HG03565 (cell line): ENCODE results near the gene CD34.
A peak's percentile ranks its signal among the peaks of the same experiment; 100 is the strongest.

Experiments
- ATAC-seq: cut with Tn5 transposase; IDR thresholded peaks from one replicate; pipeline ENCODE4 v1.9.1; 2021; ENCODE audit warnings: mild to moderate bottlenecking, moderate library complexity; ENCODE audit not compliant: unreplicated experiment

Gene CD34

DNA sequence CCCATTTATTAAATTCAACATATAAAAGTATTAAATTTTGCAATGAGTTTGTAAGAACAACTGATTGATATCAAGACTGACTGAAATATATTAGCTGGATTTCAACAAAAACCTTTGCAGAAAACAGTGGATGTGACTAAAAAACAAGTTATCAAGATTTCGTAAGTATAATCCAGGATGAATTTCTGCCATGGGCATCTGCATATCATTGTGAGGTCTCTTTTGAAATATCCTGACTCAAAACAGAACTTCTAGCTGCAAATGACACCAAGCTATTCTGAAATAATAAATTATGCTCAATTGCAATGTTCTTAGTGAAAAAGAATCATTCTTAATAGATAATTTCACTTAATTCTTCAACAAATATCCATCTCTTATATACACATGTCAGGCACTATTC is 52.6 kb downstream of the CD34 start:
- no peak for ATAC-seq

DNA sequence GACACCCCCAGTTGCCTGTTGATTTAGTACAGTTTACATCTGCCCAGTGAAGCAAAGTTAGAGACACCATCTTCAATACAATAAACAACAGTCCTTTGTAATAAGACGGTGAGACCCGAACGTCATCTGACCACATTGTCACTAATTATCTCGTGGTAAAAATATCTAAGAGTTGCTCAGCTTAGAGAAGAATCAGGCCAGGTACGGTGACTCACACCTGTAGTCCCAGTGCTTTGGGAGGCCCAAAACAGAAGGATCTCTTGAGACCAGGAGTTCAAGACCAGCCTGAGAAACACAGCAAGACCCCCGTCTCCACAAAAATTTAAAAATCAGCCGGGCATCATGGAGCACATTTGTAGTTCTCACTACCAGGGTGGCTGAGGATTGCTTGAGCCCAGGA is 53.5 kb downstream of the CD34 start:
- ATAC-seq = no peak

DNA sequence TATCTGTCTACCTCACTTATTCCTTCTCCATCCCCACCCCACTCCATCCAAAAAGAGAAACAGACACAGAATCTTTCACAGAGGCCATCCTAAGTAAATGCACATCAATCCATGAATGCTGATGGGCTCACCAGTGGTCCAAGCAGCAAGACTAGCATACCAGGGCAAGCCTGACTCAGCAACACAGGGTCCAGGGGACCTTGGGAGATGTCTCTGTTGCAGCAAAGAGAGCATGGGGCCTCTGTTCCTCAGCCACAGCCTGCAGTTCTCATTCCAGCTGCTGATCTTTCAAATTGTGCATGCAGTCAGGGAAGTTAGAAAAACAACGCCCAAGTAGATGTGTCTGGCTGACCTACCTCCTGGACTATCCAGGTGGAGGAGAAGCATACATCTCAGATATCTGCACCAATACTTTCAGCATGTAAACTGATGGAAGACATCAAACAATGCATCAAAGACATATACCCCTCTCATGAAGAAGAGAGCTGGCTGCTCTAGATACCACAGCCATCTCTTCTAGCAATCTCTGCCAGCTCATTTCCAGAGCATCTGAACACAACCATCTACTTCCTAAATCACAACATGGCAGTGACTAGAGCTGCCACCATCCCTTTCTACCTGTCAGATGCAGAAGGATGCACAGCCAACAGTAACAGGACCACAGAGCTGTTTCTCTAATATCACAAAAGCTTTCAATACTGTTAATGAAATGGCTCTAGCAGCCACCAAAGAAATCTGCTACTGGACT is 54.5 kb downstream of the CD34 start:
- ATAC-seq = no peak

DNA sequence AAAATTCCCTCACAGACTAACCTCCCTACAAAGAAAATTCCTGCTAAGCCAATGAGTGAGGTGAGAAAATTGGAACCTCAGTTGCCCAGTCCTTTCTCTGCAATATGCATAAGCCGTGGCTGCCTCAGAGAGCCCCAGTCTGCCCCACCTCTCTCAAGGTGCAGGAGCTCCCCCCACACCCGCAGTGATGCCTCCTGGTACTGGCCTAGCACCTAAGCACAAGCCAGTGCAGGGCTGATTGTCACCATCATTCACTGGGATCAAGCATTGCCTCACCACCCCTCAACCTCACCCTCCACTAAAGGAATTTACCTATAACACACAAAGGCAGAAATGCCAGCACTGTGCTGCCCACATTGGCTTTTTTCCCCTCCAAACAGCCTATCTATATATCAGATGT is 56.9 kb downstream of the CD34 start:
- no peak for ATAC-seq

DNA sequence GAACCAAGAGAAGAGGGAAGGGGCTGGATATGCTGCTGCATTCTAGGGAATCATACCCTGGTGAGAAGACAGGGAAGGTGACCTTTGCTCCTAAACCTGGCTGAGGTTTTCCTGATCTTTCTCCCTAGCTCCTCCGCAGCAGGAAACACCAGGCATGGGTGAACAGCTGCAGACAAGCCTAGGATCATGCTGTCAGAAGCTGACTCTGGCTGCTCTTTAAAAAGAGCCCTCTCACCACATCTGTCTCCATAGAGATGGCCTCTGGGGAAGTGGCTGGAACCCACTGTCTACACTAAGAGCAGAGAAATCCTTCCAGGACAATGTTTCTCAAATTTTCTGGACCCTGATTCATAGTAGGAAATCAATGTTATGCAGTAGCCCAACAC is 57.6 kb downstream of the CD34 start:
- no peak for ATAC-seq

DNA sequence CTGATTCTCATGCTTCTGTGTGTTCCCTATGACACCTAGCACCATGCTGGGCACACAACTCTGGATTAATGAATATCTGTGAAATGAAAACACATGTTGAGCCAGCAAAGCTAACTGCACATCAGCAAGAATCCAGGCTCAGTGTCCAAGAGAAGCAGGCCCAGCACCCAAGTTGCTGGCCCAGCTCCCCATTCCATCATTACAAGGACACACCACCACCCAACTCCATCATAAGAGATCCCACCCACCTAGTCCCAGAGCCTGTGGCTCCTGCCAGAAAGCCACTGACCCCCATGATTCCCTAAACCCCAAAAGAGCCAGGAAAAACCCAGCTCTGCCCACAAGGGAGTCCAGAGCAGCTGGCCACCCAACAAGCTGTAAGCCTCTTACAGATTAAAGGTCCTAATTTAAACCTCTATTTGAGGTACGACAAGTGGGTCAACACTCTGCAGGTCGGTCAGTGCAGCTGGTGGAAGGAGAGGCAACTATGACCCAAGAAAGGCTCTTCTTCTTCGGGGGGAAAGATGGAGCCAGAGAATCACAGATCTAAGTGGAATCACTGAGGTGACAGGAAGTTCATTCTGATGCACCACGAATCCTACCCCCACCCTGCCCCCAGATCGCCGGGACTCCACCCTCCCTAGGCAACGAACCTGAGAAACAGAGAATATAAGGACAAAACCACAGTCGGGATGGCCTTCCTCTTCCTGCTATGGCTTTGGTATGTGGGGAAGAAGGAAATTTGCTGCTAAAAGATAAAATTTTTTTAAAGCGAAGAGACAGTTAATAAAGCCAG is 58.2 kb downstream of the CD34 start:
- ATAC-seq = no peak

DNA sequence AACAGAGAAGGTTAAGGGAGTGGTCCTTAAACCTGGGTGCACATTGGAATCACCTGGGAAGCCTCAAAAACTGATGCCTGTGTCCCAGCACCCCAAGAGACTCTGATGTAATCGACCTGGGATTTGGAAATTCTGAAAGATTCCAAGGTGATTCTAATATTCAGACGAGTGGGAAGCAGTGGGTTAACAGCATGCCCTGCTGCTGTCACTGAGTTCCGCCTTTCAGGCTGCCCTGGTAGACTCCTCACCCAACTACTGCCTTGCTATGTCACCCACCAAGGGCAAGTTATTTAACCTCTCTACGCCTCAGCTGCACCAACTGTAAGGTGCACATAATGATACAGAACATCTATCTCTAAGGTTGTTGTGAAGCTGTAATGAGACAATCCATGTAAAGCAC is 59.2 kb downstream of the CD34 start:
- no peak for ATAC-seq

DNA sequence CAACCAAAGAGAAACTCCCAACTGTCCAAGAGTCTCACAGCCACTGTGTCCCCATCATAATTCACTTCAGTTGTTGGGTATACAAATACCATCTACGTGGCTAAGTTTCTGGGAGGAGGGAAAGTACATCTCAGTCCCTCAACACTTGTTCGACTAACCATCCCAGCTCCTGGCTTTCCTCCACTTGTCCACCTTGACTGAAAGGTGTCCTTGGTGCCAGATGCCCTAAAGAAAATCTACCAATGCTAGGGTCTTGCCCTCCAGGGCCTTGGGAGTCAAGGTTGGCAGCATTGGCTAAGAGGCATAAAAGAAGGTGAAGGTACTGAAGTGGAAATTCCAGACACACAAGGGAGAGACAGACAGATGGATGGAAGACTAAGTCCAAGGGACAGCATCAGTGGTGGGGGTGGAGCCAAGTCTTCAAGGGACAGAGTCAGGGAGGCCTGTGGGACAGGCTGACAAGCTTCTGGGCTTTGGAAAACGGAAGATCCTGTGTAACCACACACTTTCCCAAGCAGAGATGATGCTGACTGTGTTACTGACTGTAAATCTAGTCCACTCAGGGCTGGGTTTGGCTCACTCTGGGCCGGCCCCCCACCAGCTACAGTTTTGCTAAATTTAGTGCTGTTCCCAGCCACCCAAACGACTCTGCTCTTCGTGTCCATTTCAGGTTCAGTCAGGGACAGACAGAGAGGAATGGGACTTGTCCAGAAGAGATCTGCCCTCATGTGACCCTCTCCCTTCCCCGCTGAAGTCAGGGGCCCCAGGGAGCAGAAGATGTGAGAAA is 60.1 kb downstream of the CD34 start:
- no peak for ATAC-seq

DNA sequence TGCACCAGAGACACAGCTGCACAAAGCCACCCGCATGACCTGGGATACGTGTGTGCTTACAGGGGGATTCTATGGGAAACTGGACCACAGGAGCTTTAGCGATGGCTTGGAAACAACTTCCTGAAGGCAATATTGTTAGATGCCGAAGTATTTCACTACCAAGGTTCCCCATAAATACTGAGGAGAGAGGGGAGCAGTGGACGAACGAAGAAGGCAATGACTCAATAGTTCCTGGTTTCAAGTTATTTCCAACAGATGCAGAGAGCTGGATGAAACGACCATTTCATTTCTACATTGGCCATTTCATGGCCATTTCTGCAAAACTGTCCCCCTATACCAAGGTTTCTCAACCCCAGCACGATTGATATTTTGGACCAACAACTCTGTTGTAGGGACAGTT is 61.3 kb downstream of the CD34 start:
- ATAC-seq = no peak

DNA sequence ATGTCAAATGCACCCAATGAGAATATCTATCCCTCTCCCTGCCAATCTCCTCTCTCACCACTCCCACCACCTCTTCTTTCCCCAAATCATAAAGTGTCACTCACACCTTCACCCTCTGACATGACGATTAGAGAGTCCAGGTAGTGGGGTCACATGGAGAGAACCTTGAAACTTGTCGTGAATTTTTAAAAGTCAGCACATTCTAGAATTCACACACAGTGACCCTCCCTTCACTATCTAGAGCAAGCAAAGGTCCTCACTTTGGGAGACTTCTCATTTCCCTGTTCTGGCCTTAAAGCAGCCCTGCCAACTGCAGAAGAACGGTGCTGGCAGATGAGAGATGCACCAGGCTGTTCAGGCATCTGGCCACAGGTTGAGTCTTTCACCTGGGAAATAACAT is 61.9 kb downstream of the CD34 start:
- ATAC-seq = no peak

DNA sequence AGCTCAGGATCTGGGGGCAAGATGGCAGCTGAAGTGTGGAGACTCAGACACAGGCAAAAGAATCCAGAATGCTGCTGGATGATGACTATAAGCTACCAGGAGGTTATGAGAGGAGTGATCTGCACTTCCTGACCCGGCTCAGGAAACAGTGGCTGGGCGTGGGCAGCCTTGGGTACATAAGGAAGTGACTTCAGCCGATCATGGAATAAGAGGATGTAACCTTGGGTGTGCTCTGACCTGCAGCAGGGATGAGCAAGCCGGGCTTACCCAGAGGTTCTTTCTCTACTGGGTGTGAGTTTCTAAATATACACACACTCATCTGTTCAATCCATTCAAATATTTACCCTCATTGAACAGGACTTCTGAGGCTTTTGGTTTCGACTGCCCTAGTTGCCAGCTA is 62.7 kb downstream of the CD34 start:
- peak; percentile 48 for ATAC-seq

DNA sequence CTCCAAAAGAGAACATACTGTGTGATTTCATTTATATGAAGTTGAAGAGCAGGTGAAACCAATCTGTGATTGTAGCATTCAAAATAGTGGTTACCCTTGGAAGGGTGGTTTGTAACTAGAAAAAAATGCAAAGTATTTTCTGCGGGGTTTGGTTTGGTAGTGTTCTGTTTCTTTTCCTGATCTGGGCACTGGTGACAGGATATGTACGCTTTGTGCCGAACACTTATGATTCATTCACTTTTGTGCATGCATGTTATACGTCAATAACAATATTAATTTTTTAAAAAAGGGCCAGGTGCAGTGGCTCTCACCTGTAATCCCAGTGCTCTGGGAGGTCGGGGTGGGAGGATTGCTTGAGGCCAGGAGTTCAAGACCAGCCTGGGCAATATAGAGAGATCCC is 63.8 kb downstream of the CD34 start:
- no peak for ATAC-seq

DNA sequence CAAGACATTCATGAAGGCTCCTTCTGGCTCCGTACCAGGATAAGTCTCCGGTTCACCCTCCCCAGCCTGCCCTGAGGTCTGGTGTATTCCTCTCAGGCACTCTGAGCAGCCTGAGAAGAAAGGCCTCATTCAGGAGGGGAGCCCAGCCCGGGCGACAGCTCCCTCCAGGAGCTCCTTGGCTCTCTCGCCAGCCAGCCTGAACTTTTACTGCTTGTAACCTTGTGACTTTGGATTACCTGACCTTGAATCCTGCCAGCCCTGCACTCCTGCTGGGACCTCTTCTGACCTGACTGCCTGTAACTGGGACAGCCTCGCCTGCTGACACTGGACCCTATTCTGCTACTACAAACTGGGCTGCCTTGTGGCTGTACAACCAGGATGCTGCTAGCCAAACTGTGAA is 65.8 kb downstream of the CD34 start:
- no peak for ATAC-seq

DNA sequence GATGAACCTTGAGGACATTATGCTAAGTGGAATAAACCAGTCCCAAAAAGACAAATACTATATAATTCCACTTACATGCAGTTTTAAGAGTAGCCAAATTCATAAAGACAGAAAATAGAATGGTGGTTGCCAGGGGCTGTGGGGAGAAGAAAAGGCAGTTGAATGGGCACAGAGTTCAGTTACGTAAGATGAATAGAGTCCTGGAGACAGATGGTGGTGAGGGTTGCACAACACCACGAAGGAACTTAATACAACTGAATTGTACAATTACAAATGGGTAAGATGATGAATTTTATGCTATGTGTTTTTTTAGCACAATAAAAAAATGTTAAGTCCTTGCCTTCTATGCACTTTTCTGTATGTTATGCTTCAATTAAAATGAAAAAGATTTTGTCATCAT is 66.6 kb downstream of the CD34 start:
- no peak for ATAC-seq

DNA sequence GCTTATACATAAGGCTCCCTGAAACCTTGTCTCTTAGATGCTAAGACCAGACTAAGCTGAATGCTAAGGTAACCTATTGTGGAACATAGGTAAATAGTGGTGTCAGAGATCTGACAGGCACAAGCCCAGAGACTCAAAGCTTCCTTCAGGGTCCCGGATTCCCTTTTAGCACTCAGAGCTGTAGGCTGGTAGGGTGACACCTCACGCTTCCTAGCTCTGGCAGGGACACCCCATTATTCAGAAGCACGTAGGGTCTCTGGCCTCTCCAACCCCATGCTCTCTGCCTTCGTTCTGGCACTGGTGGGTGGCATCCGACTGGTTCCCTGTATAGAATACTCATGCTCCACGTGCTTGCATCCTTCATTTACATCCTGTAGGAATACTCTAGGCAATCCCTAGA is 68.4 kb downstream of the CD34 start:
- no peak for ATAC-seq

DNA sequence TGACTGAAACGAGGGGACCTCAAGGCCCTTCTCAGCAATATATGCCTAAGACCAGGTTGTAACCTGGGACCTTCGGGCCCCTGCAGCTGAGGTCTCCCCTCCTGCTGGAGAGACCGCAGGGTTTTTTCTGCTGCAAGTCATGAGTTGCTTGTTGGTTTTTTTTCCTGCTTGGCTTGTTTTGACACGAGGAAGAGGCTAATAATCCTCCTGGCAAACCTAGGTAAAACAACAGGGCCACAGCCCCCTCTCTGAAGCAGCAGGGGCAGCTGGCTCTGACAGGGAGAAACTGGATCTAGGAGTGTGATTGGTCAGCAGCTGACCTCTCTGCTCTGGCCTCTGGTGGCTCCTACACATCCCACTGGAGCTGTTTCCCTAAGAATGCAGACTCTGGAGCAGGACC is 69.0 kb downstream of the CD34 start:
- ATAC-seq = no peak

DNA sequence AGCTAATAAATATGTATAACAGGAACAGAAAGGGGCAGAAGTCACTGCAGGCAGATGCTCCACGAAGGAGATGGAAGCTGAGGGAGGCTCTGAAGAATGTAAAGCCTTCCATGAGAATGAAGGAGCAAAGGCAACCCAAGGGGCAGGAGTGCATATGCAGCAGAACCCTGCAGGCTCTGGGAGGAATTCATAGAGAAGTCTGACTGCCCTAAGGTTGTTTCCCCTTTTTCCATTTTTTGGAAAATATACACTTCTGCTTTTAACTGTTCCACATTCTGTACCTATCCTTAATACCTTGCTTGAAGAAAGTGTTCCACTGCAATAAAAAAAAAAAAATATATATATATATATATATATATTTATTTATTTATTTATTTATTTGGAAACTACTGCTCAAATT is 69.6 kb downstream of the CD34 start:
- no peak for ATAC-seq

DNA sequence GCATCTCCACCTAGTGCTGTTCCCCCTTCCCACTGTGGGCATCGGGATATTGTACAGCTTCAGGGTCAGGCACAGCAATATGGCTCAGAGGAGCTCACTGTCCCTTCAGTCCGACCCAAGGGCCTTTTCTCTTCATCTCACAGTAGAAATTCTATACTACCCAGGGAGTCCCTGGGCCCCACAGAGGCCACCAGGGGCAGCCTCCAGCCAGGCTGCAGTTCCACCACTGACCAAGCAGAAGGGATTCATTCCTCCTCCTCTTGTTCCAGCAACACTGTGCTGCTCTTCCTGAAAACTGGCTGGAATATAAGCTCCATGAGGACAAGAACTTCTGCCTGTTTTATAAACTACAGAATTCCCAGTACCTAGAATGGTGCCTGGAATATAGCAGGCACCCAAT is 70.5 kb downstream of the CD34 start:
- ATAC-seq = no peak

DNA sequence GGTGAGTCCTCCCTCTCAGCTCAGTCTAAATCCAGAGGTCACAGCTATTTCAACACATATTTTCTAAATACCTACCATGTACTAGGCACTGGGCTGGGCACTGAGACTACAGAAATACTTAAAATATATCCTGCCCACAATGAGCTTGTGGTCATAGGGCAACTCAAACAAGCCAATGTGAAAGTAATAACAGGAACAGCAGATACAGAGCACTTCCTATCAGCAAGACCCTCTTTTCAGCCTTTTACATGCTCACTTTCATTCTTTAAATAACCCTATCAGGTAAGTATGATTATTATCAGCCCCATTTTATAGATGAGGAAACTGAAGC is 71.9 kb downstream of the CD34 start:
- no peak for ATAC-seq

DNA sequence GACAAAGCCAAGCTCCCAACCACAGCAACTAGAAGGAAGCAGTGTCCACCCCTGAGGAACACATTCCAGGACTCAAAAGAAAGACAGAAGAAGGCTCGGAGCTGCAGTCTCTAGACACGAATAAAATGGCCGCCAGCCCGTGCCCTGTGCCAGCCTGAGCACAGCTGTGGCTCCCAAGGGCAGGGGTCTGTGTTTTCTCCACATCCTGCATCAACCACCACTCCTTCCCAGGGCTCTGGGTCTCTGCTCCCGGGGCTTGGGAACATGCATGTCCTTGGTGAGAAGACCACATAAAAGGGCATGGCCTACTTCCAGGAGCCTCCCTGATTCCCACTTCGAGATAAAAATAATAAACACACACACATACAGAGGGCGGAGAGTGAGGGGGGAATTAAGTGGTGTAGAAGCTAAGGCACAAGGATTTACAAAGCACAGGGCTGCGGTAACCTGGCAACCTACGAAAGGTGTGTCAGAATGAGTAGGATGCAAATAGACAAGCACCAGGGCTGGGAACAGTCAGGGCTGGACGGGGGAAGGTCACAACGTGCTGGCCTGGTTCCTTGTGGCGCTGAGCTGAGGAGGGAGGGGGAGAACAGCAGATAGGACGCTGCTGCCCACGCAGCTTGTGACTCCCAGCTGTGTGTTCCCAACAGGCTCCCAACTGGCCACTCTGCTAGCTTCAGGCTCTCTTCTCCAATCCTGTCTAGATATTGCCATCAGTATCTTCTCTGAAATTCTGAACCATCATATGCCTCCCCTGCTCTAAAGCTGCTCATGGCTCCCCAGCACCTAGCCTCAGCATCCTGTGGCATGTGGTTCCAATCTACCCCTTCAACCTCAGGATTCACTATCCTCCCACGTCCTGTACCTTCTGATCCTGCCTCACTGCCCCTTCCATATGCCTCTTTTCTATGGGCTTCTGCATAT is 72.5 kb downstream of the CD34 start:
- ATAC-seq = no peak

DNA sequence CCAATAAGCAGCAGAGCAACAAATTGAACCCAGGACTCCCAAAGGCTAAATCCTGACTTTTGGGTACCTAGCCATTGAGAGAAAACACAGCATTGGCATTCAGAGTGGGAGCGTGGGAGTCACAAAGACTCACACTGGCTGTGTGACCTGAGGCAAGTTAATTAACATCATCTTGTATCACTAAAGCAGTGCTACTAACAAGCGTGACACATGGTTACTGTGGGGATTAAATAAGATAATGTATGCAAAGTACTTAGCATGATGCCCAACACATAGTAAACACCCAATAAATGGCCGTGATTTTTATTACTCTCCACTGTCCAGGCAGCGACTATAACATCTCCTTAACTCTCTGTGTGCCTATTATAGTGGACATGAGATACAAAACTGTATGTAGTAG is 73.3 kb downstream of the CD34 start:
- ATAC-seq = no peak
